Fibroblast of skin of back (primary cell): ENCODE data around the gene KLHL3. TPM values are rescaled to one million over a fixed set of nuclear protein-coding genes. Genes with fewer than 3 reads are reported as not detected.
A peak's percentile ranks its signal among the peaks of the same experiment; 100 is the strongest.
"Not testable (repeated sequence)": the region's sequence is repeated elsewhere in the genome, so short reads cannot be mapped to it uniquely, and the experiment has no call there.

Source experiments
- DNase-seq: peaks from one replicate; pipeline ENCODE4 v3.0.0-alpha.2; 2013
- polyA plus RNA-seq, 2 experiments: library from polyadenylated mRNA; unstranded; fragments of 120-200 nt; gene quantifications; one replicate each; pipeline ENCODE4 v1.2.1, GENCODE V29; 2013; ENCODE audit not compliant: insufficient read length in 2 of 2

Gene KLHL3, protein sequence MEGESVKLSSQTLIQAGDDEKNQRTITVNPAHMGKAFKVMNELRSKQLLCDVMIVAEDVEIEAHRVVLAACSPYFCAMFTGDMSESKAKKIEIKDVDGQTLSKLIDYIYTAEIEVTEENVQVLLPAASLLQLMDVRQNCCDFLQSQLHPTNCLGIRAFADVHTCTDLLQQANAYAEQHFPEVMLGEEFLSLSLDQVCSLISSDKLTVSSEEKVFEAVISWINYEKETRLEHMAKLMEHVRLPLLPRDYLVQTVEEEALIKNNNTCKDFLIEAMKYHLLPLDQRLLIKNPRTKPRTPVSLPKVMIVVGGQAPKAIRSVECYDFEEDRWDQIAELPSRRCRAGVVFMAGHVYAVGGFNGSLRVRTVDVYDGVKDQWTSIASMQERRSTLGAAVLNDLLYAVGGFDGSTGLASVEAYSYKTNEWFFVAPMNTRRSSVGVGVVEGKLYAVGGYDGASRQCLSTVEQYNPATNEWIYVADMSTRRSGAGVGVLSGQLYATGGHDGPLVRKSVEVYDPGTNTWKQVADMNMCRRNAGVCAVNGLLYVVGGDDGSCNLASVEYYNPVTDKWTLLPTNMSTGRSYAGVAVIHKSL
- polyA plus RNA-seq (2013, experiment 1 of 2; ENCODE audit: insufficient read length): 0.23 TPM
- polyA plus RNA-seq (2013, experiment 2 of 2; ENCODE audit: insufficient read length): 0.22 TPM

DNA sequence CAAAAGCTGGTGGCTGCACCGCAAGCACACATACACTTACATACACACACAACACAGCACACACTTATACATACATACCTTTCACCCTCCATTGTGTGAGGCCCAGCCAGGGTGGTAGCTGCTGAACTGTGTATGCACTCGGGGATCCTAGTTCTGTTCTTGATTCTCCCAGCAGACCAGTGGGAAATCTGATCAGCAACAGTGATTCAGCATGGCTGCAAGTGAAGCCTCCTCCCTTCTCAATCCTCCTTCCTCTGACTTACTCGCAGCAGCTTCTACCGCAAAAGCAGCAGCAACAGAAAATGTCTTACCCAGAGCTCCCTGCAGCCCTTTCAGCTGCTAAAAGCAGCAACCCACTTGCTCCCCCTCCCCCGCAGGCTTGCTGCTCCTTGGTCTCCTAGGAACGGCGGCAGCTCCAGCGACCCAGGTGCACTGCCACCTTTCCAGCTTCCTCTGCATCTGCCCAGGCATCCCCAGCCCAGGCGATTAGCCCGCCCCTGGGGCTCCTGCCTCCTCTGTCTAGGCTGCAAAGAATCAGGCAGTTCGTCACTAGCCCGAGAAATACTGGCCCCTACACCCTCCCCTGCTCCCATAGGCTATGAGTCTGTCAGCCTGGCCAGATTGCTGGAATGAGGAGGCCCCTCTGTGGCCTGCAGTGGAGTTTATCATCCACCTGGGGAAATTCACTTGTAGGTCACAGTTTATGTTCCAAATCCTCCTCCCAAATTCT is at the start of gene KLHL3:
Gene KLHL3, minus strand, starts transcription at position 535 of the 730 bp plus-strand sequence. Its CDS starts 443 bp downstream, at position 92.
- DNase-seq: peak; percentile 38

DNA sequence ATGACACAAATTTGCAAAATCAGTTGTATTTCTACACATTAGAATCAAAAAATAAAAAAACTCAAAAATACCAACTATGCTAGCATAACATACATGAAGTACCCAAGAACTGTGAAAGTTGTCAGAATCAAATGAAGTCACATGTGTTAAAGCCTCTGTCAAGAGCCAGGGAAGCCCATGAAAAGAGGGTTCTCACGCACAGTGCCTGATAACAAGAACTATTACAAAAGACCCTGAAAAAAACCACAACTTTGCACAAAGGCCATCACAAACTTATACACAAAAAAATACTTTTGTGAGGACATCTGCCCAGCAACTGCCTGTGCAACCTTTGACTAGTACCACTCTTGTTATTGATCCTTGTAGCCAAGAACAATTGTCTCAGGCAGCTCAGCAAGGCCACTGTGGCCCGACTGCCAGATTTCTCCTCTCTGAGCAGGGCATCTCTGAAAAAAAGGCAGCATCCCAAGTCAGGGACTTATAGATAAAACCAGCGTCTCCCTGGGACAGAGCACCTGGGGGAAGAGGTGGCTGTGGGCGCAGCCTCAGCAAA is 47.2 kb upstream of the KLHL3 start:
- DNase-seq: no peak

DNA sequence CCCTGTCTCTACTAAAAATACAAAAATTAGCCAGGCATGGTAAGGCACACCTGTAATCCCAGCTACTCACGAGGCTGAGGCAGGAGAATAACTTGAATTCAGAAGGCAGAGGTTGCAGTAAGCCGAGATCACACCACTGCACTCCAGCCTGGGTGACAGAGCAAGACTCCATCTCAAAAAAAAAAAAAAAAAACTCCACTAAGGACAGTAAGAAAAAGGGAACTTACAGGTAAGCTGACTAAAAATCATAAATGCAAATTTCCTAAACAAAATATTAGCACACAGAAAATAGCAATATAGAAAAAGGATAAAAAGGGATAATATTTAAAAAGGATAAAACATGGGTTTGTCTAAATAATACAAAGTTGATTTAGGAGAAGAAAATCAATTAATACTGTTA is 46.2 kb upstream of the KLHL3 start:
- no peak for DNase-seq

DNA sequence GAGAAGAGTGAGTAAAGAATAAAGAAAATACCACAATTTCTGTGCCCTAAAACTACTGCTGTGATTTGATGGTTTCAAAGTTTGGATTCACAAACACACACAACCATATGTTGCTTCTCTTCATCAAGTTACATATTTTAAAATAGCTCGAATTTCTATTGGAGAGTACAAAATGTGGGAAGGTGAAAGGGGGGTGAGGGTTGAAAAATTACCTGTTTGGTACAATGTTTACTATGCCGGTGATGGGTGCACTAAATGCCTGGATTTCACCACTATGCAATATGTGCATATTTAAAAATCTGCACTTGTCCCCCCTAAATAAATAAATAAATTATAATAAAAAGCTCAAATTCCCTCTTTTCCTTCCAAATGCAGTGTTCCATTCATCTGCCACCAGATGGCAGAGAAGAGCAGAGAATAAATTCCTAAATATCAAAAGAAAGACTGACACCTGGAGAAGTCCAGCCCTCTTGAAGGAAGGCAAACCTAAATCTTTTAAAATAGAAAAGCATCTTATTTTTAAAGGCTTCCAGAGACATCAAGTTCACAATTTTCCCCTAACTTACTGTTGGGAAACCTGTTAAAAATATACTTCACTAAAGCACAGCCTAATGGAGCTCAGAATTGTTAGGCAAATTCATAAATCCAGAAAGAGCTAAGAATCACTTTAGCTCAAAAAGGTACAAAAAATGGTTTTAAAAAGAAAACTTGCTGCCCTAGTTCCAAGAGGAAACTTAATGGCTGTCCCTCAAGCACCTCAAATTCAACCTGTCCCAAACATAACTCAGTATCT is 43.1 kb upstream of the KLHL3 start:
- DNase-seq: peak; percentile 41

DNA sequence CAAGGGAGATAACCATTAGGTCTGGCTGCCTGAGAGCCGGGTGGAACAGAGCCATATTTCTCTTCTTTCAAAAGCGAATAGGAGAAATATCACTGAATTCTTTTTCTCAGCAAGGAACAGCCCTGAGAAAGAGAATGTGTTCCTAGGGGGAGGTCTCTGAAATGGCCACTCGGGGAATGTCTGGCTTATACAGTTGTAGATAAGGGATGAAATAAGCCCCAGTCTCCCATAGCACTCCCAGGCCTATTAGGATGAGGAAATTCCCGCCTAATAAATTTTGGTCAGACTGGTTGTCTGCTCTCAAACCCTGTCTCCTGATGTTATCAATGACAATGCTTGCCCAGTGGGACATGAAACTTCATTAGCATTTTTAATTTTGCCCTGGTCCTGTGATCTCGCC is 32.0 kb upstream of the KLHL3 start:
- DNase-seq: not testable (repeated sequence)

DNA sequence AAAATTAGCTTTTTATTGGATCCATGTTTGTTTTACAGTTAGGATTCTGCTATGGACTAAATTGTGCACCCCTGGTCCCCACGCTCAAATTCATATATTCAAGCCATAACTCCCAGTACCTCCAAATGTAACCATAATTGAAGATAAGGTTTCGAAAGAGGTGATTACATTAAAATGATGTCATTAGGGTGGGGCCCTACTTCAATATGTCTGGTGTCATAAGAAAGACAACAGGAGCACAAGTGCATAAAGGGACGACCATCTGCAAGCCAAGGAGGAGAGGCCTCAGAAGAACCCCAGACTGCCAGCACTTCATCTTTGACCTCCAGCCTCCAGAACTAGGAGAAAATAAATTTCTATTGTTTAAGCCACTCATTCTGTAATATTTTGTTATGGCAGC is 25.7 kb upstream of the KLHL3 start:
- no peak for DNase-seq

DNA sequence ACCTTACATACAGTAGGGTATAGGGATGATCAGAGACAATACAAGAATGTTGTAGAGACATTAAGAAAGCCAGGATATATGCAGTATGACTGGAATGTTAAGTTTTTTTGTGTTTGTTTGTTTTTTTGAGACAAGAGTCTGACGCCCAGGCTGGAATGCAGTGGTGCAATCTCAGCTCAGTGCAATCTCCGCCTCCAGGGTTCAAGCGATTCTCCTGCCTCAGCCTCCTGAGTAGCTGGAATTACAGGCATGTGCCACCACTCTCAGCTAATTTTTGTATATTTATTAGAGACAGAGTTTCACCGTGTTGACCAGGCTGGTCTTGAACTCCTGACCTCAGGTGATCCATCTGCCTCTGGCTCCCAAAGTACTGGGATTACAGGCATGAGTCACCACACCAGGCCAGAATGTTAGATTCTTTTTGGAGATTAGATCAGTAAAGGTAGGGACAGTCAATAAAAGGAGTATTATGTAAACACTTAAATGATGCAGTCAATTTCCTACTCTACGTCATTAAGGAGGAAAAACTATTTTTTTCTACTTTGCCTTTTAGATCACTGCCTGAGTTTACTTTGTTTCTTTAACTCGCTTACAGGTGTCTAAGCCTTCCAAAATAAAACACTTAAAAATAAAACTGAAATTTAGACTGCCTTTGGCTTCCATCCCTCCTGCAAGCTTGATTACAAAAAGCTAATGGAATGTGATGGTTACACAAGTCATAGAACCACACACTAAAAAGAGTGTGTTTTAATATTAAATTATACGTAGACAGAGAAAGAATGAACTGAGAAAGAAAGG is 25.0 kb upstream of the KLHL3 start:
- peak; percentile 6 for DNase-seq

DNA sequence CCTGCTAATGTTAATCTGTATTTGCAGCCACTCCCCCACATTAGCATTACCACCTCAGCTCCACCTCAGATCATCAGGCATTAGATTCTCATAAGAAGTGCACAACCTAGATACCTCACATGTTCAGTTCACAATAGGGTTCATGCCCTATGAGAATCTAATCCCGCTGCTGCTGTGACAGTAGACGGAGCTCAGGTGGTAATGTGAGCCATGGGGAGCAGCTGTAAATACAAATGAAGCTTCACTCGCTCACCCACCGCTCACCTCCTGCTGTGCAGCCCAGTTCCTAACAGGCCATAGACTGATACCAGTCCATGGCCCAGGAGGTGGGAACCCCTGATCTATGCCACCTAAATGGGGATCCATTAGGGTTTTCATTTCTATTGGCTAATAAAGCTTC is 24.4 kb upstream of the KLHL3 start:
- DNase-seq: no peak

DNA sequence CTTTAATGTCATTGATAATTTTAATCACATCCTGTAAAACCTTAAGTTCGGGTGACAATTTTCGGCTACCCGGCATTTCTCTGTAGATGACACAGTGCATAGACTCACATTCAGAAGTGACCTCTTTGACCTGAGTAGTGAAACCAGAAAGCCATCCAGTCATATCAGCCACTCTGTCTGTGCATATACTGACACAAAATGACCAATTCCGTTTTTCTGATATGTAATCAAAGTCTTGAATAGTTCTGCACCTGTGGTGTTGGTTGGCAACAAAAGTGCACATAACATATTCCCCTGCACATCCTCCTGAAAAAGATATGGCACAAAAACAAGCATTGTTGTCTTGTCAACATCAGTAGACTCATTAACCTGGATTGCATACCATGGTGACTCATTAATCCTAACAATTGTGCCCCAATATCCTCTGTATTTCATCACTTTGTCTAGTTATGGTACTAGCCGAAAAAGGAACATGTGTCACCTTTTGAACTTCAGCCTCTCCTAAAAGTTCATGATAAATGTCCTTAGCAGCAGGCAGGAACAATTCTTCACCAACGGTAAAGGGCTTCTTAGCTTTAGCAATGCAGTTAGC is 22.9 kb upstream of the KLHL3 start:
- DNase-seq: no peak

DNA sequence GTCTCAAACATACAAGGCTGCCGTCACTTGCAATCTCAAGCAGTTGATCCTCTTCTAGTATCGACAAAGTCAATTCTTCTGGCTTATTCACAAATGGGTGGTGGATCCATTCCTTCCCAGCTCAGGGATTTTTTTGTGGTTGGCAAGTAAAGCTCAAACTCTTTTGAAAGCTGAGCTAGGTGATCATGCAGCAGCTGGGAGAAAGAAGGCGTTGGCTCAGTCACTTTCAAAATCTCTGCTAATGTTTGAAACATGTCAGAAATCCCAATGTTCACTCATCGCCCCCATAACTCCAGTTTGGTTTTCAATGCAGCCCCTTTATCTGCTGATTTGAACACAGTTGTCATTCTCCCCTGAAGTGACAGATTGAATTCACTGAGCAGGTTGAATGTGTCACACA is 22.2 kb upstream of the KLHL3 start:
- DNase-seq: no peak

DNA sequence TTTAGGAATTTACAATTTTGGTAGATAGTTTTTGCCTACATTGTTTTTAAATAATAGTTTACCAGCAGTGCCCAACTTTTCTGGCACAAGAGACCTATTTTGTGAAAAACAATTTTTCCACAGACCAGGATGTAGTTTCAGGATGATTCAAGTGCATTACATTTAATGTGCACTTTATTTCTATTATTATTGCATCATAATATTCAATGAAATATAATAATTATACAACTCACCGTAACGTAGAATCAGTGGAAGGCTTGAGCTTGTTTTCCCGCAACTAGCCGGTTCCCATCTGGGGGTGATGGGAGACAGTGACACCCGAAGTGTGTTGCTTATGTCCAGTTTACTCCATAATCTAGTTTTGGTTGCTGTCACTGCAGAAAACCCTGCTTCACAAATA is 21.7 kb upstream of the KLHL3 start:
- DNase-seq: no peak

DNA sequence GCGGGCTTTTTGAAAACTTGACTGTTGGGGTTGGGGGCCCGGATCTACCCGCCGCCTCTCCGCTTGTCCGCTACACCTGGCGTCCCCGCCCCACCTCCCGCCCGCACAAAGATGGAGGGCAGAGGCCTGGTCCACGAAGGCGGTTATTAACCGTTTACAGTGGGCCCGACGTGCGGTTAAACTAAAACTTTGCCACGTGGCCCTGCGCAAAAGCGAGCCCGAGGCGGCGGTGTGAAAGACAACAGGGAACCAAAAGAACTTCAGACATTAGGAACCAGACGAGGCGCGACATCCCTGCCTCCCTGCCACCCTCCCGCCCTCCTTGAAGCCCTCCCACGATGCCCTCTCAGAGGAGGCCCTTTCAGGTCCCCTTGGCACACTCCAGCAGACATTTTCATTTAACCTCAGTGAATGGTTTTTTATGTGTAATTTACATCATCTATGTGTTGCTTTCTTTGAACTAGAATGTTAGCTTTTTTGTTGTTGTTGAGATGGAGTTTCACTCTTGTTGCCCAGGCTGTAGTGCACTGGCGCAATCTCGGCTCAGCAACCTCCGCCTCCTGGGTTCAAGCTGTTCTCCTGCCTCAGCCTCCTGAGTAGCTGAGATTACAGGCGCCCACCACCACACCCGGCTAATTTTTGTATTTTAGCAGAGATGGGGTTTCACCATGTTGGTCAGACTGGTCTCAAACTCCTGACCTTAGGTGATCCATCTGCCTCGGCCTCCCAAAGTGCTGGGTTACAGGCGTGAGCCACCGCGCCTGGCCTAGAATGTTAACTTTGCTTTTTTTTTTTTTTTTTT is 19.3 kb upstream of the KLHL3 start:
- no peak for DNase-seq

DNA sequence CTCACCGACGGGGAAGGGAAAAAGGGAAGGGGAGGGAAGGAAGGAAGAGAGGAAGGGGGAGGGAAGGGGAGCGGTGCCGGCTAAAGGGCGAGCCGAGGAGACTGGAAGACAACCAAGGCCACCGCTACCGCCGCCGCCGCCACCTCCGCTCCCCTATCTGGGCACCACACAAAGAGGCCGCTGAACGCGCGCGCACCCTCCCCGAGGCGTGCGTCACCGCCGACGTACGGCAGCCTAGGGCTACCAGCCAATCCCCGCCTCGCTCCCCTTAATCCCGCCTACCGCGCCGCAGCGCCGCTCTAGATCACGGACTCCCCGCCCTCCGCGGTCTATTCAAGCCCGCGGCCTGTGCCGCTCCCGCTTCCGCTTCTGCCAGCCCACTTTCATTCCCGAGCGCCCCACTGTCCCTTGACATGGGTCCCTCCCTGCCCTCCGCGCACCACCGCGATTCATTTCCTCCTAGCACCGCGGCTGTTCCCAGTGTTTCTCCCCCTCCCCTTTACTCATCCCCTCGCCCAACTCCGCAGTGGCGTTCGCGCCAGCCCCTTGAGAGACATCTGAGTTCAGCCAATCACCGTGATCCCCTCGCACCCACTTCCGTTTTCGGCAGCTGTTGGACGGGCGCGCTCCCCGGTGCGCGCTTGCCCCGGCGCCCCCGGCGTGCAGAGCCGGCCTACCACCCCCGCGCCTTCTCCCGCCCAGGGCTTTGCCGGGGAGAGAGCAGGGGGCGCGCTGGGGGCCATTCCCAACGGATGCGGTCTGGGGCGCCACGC is 18.5 kb upstream of the KLHL3 start, which contains the start of gene HNRNPA0:
Gene HNRNPA0, minus strand, starts transcription at position 176 of the 773 bp plus-strand sequence. CDS start 297 bp downstream, outside the sequence.
- peak; percentile 97 for DNase-seq

DNA sequence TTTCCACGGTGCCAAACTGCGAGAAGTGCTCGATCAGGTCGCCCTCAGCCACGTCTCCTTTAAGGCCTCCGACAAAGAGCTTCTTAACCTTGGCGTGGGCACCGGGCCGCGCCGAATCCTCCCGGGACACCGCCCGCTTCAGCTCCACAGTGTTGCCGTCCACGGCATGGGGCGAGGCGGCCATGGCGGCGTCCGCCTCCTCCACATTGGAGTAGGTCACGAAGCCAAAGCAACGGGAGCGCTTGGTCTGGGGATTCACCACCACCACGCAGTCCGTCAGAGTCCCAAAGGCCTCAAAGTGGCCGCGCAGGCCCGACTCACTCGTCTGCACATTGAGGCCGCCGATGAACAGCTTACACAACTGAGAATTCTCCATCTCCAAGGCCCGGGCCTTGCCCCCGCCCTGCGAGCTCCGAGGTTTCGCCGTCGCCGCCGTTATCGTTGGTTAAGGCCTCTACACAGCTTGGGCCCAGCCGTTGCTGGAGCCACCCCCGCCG is 17.9 kb upstream of the KLHL3 start:
- DNase-seq: no peak

DNA sequence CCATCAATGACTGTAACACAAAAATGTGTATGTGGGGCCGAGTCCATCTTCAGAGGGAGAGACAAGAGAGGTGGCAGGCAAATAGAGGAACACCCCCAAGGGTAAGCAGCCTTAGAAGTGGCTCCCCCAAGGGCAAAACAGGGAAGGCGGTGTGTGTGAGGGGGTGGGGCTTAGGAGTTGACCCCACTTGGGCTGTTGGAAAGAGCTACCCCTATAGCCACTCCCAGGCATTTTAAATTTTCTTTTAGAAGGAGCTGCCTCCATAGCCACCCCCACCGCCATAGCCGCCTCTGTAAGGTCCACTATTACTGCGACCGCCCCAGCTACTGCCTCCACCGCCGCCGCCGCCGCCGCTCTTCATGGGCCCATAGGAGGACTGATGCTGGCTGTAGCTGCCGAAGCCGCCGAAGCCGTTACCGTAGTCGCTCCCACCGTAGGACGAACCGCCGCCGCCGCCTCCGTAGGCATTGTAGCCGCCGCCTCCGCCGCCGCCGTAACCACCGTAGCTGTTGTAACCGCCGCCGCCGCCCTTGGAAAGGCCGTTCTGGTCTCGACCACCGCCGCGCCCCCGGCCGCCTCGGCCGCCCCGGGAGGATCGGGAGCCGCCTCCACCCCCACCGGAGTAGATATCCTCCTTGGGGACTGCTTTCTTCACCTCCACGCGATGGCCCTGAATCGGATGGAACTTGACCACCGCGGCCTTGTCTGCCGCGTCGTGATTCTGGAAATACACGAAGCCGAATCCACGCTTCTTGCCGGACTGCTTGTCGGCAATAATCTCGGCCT is 17.2 kb upstream of the KLHL3 start:
- no peak for DNase-seq

DNA sequence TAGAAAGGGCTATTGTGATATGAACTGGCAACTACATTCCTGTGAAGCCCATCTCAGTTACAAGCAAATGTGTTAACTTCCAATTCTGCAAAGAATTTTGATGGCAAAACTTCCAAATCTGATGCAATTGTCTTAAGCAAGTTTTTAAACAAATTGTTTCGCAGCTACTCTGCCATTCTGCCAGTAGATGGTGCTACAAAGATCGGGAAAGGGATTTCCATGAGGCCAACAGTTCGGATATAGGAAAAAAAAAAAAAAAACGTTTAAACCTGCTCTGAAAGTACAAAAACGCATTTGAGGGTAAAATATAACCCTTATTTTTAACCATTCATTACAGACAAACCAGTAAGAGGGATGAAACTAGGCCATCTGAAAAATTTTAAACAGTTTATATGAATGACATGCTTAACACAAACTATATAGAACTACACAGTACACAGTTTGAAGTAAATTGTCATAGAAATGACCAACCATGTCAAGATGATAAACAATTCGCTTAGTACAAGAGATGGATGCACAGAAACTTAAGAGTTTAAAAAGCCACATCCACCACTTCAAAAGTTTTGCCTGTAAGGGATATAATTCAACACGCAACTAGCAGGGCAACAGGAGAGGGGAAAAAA is 16.1 kb upstream of the KLHL3 start:
- DNase-seq: peak; percentile 81

DNA sequence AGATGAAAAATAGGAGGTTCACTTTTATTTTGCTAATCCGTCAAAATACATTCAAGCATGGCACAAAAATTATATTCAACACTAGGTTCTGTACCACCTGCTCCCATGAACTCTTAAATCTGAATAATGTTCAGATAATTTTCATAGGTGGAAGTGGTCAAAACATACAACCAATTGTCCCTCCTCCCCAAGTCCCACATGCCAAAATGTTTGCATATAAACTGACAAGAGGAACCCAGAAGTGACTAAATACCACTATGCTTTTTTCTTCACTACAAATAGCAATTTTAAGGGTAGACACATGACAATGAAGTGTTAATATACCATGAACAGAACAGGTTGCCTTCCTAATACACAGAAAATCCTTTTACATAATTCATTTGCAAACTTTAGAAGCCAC is 14.5 kb upstream of the KLHL3 start:
- no peak for DNase-seq

DNA sequence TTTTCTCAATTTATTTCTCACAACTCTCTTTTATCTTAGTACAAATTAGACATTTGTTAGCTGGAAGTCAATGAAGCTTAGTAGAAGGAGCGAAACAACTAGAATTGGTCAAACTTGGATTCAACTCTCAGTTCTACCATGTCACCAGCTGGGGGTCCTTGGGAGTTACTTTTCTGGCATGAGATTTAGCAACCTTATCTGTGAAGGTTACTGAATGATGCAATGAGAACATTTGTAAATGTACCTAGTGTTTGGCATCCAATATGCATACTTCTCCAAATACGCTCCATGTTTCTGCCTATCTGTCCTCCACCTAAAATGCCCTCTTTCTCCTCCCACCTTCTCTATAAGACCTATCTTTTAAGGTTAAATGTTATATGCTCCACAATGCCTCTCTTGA is 12.0 kb upstream of the KLHL3 start:
- DNase-seq: no peak
